HG03457 (cell line): ENCODE results near the gene F2R.
"Not testable (repeated sequence)": the region's sequence is repeated elsewhere in the genome, so short reads cannot be mapped to it uniquely, and the experiment has no call there.

Experiments
- ATAC-seq: cut with Tn5 transposase; IDR thresholded peaks from one replicate; pipeline ENCODE4 v1.9.1; 2021; ENCODE audit warnings: moderate number of reproducible peaks; ENCODE audit not compliant: unreplicated experiment

The F2R gene

GRCh38 chr5:76715736-76716455 lies at the start of gene F2R:
Gene F2R, plus strand, starts transcription at chr5:76716126. Its CDS starts 182 bp downstream, at chr5:76716308.
- no peak for ATAC-seq

DNA sequence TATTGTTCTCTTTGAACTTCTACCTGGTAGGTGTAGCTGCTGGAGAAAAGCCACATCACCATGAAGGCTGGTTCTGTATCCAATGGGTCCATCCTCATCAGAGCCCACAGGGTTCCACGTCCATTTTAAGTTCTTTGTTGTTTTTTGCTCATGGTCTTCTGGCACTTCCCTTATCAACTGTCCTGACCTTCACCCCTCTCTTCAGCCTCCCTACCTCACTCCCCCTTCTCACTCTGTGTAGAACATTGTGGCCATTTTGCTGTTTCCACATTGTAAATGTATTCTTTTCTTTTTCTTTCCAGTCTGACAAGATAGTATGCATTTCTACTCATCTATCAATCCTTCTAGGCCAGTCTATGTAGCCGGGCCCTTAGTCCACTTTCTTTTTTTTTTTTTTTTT lies 48.4 kb upstream of the F2R start:
- ATAC-seq, result no peak

DNA sequence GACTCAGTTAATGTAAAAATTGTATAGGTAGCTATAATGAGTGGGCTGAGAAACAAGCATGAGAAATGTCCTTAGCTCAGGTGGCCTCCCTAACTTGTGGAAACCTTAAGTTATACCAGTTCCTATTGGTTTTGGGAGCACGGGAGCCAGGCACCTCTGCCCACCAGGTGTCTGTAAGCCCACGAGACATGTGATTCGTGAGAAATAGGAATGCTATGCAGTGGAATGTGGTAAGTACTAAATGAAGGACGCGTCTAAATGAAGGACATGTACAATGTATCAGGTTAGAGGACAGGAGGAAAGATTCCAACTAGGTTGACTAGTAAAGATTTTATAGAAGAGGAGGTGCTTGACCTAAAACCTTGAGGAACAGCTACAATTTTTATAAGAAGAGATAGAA lies 46.7 kb upstream of the F2R start:
- ATAC-seq, result no peak

- ATAC-seq, result no peak
Observed at GRCh38 chr5:76670508-76670907, 45.4 kb upstream of the F2R start.

DNA sequence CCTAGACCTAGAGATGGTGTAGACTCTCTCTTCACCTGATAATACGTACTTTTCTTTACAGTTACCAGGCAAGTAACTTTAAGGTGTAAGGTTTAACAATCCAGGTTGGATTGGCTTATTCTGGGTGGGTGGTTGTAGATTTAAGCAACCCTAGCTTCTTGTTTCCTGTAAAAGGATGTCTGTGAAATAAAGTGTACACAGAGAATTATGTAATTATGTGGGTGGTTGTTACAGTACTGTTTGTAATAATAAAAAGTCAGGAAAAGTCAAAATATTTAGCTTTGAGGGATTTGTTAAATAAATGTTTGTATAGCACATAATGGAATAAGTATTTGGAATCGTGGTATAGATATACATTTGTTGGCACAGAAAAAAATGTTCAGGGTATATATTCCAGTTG lies 43.7 kb upstream of the F2R start:
- no peak for ATAC-seq

GRCh38 chr5:76673125-76673524 lies 42.8 kb upstream of the F2R start:
- ATAC-seq, result no peak

DNA sequence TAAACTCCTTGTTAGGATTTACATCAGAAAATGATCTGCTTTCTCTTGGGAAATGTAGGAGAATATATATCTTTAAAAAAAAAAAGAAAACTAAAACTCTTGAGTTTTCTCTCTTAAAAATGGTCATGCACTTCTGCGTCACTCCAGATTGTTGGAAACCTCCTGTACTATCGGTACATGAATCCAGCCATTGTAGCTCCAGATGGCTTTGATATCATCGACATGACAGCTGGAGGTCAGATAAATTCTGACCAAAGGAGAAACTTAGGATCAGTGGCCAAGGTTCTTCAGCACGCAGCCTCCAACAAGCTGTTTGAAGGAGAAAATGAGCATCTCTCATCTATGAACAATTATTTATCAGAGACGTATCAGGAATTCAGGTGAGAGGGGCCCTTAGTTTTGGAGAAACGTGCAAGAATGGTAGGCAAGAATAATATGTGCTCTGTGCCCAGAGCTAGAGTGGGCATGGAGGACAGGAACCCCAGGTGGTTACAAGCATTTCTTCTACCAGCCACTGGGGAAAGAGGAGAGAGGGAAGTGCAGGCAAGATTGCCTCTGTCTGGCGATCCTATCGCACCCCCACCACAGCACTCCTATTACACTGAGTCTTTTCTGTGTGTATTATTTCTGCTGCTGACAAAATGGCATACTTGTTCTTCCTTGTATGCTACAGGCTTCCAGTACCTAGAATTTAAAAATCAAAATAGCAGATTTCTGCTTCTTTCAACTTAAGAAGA lies 41.4 kb upstream of the F2R start:
- no peak for ATAC-seq

- no peak for ATAC-seq
Observed at GRCh38 chr5:76675364-76675763, 40.6 kb upstream of the F2R start.

DNA sequence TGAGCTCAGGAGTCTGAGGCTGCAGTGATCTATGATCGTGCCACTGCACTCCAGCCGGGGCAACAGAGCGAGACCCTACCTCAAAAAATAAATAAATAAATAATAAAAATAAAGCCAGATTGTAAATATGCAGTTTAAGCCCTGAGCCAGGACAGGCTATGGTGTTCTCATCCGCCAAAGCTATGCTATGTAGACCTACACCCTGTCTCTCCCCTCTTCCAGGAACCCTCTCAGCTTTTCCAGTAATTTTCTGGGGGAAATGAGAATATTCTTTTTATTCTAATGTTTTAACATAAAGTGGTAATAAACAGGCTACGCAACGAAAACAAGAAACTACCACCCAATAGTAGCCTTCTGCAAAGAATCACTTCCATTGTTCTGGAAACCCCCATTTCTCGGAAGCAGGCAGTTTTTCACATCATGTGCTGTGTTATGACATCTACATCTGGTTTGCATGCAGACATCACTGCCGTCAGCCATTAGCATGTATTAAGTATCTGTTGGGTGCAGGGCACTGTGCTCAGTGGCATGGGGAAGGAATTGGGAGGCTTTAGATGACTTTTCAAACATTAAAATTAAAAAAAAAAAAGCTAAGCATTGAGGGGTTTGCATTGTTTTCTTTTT lies 38.0 kb upstream of the F2R start:
- ATAC-seq, result no peak

DNA sequence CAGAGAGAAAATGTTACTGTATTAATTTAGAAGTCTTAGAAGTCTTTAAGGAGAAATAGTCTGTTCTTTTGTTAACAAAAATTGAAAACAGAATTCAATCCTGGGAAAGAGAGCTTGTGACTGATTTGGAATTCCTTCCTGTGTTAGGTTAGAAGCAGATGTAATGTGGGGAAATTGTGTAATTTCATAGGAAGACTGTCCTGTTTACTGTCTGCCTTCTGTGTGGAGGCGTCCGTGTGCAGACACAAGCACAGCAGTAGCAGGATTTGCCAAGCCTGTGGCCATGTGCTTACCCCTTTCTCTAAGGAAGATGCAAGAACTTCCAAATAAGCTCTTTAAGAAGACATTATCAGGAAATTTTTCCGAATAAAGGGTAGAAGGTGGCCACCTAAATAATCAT lies 36.7 kb upstream of the F2R start:
- no peak for ATAC-seq

GRCh38 chr5:76680826-76681225 lies 35.1 kb upstream of the F2R start:
- not testable (repeated sequence) for ATAC-seq

GRCh38 chr5:76681287-76681686 lies 34.6 kb upstream of the F2R start:
- ATAC-seq, result no peak

DNA sequence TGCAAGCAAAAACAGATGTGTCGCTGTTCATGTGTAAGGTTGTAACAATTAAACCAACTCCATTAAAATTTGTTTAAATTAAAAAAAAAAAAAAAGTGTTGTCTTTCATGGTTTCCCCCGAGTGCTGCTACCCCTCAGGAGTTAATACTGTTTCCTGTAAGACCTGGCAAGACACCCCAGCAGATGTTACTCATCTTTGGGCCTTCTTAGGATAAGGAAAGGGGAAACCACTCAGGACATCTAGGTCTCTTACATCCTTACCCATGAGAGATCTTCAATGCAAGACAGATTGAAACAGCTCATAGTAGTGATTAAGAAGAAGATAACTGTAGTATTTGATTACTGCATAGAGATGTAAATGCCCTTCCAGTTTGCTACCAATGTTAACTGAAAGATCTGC lies 33.5 kb upstream of the F2R start:
- no peak for ATAC-seq

DNA sequence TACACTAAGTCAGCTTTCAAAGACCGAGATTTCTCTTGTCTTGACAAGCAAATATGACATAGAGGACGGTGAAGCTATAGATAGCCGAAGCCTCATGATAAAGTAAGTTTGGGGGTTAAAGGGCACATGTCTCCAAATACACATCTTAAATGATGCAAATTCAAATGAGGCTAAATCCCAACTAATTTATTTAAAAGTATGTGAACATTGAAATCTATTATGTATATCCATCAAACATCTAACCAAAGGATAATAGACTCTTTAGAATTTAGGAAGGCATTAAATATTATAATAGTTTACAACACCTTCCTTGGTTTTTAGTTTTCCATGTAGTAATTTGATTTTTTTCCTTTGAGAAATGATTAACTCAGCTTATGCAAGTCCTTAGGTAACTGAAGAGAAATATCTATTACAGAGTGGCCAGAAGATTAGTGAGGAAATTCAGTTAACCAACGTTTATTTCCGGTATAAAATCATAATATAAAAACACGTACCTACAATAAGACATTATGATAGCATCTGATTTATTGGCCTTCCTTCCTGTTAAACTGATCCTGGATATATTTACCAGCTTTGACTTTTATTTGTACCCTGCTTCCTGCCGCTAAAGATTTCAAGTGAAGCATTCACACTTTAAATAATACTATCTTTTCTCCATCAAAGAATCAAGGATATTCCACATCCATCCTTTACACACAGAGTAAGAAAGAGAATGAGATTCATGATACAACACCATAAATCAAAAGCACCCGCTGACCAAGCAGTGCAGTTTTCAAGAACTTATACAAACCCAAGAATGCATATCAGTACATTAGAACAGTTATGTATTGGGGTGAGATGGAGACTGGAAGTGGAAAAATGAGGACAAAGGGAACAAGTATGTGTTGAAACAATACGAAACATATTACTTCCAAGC lies 31.9 kb upstream of the F2R start:
- no peak for ATAC-seq

GRCh38 chr5:76684756-76685519 lies 31.0 kb upstream of the F2R start:
- no peak for ATAC-seq

DNA sequence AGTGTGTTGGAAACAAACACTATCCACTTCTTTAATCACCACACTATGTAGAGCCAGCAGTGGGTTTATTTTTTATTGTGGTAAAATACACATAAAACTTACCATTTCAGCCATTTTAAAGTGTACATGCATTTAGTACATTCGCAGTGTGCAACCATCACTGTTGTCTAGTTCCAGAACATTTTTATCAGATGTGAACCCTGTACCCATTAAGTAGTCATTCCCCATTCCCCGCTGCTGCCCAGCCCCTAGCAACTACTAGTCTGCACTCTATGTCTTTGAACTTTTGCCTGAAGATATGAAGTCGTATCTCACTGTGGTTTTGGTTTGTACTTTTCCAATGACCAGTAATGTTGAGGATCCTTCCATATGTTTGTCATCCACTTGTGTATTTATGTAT lies 30.2 kb upstream of the F2R start:
- no peak for ATAC-seq

DNA sequence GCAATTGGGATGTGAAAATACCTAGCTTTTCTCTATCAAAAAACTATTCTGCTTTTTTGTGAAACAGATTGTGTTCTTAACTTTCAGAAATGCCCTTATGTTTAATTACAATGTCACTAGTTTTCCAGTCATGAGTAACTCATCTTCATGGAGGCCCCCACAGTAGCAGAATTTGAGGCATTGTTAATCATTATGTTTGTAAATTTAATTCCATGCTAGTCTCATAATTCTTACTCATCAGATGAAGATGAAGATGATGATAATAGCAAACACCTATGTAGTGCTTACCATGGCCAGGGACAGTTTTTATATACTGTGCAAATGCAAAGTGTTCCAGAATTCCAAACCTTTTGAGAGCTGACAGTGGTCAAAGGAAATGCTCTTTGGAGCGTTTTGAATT lies 27.7 kb upstream of the F2R start:
- no peak for ATAC-seq

GRCh38 chr5:76688836-76689235 lies 27.1 kb upstream of the F2R start:
- no peak for ATAC-seq

DNA sequence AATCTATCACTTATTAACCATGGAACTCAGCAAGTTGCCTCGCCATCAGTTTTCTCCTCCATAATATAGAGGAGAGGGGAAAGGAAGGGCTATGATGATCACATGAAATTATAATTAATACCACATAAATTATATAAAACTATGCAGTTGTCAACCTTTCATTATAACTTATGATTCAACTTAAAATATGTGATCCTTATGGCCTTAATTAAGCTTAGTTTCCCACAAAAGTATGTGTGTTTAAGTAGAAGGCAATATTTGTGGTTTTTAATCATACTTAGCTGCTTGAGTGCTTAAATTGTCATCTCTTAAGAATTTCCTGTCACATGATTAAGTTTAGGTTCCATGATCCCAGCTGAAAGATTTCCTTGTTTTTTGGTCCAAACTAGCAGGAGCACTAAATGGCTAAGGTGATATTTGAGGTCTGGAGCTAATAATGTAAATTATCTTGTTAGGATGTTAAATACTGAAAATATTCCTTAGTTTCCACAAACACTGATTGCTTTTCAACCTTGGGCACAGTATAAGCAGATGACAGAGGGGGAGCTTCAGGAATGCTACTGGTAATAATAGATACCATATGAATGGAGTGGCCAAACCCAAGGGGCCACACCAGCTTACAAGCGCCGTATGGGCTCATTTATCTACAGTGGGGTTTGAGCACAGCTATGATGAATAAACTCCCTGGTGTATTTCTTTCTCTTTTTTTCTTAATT lies 26.4 kb upstream of the F2R start:
- ATAC-seq, result no peak
